ENCODE data around the gene CCNC.

DNA sequence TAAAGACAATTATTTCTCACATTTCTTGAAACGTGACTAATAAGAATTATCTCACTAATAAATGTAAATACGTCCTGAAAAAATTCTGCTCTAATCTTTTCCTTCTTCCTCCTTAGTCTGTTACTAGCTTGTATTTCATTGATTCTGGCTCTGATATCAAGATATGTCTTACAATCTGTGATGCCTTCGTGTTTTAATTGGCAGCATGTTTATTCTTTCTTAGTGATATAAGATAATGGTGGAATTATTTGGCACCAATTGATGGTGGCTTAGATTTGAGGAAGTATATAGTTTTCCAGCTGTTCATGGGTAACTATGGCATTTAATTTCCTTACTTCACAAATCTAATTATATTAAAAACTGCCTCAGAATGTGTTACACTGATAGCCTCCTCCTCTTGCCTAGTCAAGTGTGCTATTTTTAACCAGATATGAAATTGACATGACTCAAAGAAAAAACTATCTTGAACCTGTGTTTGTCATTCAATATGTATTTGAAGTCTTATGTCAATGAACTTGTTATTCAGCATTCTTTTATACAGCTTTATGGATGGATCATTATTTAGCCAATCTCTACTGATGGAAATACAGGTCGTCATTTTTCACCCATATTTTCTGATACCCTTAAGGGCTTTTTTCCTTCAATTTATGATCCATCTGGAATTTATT, 5.3 kb downstream of the CCNC start:
- TF ChIP-seq POLR2AphosphoS5 (IDR thresholded peaks at IDR 0.05; ENCODE audit: low read depth, low read length): no peak
- TF ChIP-seq, protein P1, sequence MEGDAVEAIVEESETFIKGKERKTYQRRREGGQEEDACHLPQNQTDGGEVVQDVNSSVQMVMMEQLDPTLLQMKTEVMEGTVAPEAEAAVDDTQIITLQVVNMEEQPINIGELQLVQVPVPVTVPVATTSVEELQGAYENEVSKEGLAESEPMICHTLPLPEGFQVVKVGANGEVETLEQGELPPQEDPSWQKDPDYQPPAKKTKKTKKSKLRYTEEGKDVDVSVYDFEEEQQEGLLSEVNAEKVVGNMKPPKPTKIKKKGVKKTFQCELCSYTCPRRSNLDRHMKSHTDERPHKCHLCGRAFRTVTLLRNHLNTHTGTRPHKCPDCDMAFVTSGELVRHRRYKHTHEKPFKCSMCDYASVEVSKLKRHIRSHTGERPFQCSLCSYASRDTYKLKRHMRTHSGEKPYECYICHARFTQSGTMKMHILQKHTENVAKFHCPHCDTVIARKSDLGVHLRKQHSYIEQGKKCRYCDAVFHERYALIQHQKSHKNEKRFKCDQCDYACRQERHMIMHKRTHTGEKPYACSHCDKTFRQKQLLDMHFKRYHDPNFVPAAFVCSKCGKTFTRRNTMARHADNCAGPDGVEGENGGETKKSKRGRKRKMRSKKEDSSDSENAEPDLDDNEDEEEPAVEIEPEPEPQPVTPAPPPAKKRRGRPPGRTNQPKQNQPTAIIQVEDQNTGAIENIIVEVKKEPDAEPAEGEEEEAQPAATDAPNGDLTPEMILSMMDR (IDR thresholded peaks at IDR 0.05): no peak
- TF ChIP-seq TCF7L2 (IDR thresholded peaks at IDR 0.05; ENCODE audit: low read depth, low read length): no peak
- TF ChIP-seq SIN3A (IDR thresholded peaks at IDR 0.05; ENCODE audit: borderline replicate concordance, insufficient read depth, low read depth, low read length): no peak

Data from Panc1 (cell line).